Stimulated activated CD8-positive, alpha-beta memory T cell treated with anti-CD3 and anti-CD28 coated beads, Interleukin-7, amount 100 ng/mL, for 48 hours (primary cell): ENCODE results near the gene VPS39.
A peak's percentile ranks its signal among the peaks of the same experiment; 100 is the strongest.
"Not testable (repeated sequence)": the region's sequence is repeated elsewhere in the genome, so short reads cannot be mapped to it uniquely, and the experiment has no call there.

Source experiments
- DNase-seq, 2 donors: peaks; one replicate each; pipeline ENCODE4 v3.0.0-alpha.2; 2020; ENCODE audit warnings: low read depth in 1 of 2; ENCODE audit errors: extremely low read depth in 1 of 2

Gene VPS39, protein sequence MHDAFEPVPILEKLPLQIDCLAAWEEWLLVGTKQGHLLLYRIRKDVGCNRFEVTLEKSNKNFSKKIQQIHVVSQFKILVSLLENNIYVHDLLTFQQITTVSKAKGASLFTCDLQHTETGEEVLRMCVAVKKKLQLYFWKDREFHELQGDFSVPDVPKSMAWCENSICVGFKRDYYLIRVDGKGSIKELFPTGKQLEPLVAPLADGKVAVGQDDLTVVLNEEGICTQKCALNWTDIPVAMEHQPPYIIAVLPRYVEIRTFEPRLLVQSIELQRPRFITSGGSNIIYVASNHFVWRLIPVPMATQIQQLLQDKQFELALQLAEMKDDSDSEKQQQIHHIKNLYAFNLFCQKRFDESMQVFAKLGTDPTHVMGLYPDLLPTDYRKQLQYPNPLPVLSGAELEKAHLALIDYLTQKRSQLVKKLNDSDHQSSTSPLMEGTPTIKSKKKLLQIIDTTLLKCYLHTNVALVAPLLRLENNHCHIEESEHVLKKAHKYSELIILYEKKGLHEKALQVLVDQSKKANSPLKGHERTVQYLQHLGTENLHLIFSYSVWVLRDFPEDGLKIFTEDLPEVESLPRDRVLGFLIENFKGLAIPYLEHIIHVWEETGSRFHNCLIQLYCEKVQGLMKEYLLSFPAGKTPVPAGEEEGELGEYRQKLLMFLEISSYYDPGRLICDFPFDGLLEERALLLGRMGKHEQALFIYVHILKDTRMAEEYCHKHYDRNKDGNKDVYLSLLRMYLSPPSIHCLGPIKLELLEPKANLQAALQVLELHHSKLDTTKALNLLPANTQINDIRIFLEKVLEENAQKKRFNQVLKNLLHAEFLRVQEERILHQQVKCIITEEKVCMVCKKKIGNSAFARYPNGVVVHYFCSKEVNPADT

DNA sequence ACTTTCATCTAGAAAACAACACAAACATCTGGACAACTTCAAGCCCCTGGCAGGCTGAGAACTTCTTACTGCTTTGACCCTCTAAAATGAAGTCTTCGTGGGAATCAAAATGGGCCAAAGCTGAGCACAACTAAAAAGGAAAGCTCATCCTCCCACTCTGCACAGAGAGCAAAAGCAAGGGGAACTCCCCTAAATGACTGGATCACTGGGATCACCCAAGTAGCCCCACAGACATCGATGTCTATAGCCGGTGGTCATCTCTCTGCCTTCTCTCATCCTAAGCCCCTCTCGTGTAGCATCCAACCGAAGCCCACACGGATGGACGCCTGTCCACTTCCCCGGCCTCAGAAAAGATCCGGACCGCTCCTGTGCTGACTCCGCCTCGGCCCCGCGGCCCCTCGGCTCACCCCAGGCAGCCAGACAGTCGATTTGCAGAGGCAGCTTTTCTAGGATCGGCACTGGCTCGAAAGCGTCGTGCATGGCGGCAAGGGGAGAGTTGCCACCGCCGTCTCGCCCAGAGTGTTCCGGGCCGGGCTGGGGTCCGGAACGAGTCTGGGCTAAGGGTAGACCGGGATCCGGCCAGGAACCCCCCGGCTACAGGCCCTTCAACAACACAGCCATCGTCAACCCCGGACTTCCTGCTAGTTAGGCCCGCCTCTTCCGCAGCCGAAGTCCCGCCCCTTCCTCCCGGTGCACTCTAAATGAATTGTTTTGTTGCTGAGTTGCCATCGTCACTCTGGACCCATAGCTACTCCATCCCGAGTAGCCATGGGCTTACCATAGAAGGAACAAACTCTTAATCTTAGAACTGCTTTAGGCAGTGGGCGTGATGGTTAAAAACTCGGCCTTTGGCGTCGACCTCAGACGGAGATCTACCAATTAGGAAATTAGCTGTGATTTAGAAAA lies at the start of gene VPS39:
TSS of gene VPS39 (minus strand) at position 631 of the 906 bp plus-strand sequence. CDS start at position 480, 151 bp downstream.
- peak; percentile 55 to 79 for DNase-seq

DNA sequence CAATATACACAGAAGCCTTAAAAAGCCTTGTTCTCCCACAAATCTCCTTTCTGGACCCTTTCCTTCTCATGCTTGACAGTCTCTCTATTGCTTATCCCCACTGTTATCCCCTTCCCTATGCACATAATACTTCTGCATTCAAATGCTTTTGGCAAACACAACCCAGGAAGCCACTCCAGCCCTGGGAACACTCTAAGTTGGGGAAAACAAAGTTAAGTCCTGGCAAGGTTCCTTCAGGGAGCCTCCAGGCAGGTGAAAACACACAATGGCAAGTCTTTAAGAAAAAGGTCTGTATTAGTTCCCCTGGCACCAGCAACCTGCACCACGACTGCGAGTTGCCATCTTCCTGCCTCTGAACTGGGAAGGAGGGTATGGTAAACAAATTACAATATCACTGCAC lies 45.2 kb upstream of the VPS39 start:
- no peak for DNase-seq

DNA sequence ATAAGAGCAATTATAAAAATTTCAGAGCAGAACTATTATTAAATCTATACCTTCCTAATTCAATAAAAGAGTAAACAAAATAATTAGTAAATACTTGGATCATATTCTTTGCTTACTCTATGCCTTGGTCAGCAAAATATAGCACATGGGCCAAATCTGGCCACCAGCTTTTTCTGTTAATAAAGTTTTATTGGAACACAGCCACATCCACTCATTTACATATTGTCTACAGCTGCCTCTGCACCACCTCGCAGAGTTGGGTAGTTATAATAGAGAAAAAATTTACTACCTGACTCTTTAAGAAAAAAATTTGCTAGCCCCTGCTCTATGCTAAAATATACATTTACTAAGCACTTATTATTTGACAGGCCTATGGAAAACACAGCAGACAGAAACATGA lies 32.7 kb upstream of the VPS39 start:
- DNase-seq = no peak

DNA sequence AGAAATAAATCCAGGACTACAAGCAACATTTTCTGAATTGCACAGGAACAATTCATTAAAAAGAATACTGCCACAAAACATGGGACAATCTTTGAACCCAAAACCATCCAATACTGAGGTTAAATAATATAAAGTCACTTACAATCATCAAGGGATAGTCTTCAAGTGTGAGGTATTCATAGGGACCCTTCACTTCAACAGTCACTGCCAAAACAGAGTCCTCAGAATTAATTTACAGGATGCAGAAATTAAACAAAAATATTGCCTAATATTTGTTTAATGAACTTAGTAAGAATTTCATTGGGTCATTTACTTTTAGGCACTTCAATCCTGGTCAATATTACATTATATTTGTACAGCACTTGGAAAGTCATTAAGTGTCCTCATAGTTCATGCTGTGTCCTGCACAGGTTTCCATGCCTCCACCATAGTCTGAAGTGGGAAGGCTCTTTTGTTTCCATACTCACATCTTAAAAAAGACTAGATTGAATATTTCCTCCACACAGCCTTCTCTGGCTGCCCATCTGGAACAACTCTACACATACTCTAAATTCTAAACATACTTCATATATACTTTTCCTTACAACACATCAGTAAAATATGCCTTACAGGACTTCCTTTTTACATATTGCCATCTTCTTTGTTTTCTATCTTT lies 31.6 kb upstream of the VPS39 start:
- no peak for DNase-seq

DNA sequence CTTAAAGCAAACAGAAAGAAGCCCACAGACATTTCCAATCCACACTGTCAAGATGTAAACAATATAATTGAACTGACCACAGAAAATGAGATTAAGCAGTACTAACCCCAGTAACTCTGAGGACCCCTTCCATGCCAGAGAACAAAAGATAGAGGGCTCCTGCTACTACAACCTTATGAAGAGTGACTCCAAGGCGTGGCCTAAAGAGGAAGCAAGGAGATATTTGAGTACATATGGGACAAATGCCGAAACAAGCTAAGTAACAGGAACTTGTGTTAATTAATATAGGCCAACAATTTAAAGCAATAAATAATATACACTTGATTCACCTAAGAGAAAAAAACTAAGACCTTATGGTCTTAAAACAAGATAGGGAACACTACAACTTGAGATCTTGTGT lies 25.0 kb upstream of the VPS39 start:
- no peak for DNase-seq

DNA sequence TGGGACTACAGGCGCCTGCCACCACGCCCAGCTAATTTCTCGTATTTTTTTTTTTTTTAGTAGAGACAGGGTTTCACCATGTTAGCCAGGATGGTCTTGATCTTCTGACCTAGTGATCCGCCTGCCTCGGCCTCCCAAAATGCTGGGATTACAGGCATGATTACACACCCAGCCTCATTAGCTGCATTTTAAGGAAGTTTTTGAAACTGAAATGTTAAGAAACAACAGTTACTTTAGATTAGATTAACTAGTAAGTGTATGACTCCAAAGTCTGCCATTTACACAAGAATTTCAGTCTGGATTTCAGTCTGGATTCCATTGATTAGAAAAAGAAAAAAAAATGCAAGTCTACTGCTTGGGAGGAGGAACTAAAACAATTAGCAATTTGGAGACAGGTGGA lies 24.5 kb upstream of the VPS39 start:
- no peak for DNase-seq

DNA sequence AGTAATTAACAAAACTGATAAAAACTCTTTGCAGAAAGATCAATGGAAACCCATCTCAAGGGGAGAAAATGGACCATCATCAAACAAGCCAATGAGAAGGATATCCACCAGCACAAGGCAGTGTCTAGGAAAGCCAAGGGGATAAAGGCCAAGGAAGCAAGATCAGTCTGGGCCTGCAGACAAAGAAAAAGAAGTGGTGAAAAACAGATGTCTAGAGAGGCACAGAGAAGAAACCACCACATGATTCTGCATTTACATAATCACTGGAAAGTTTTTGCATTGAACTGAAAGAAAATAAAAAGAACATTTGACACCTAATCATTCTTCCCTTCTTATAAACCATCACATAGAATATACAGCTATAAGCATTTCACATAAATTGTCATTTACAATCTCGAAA lies 23.0 kb upstream of the VPS39 start:
- no peak for DNase-seq

DNA sequence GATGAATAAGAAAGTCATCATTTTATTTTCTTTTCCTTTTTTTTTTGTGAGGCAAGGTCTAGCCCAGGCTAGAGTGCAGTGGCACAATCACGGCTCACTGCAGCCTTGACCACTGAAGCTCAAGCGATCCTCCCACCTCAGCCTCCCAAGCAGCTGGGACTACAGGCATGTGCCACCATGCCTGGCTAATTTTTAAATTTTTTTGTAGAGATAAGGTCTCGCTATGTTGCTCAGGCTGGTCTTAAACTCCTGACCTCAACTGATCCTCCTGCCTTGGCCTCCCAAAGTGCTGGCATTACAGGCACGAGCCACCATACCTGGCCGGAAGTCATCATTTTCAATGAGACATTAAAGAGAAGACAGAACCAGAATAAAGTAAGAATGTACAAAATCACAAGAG lies 20.9 kb upstream of the VPS39 start:
- not testable (repeated sequence) for DNase-seq

DNA sequence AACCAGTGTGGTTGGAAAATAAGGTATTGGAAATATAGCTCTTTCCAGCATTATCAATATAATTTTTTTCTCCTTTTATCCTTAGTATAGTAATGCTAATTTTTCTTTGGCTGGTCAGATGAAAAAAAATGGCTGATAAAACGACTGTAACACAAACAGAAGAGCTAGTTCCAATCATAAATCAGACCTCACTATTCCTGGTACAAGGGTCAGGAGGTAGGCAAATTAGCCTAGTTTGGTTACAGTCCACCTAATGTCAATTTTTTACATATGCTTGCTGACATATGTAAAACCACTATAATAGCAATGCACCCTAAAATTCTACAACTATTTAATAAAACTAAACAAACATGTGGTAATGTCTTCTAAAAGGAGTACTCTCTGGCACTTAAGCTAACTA lies 19.9 kb upstream of the VPS39 start:
- no peak for DNase-seq

DNA sequence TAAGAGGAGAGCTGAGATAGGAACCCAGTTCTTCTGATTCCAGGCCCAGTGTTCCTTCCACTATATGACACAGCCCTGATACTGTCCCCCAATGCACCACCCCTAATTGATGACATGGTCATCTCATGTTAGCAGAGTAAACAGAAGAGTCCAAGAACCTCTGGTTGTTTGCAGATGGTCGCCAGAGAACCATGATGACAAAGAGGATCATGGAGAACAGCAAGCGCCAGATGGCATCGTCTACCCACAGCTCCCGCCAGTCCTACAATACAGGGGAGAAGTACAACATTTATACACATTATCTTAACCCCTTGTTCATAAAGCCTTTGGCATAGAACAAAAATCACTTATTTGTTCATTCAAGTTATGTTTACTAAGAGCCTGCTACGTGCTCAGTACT lies 18.5 kb upstream of the VPS39 start:
- no peak for DNase-seq

DNA sequence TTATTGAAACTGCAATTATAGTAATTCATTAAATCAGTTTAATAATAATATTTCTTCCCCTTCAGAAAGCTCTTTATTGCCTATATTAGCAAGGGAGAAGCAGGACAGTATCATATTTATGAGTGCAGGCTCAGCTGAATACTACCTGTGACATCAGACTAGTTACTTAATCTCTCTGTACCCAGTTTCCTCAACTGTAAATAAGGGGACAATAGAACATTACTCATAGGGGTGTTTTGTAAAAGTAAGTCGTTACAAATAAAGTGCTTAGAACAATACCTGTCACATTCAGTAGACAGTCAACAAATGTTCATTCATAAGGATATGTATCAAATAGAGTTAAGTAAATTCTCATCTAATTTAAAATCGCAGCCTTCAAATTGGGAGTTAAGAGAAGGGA lies 12.1 kb upstream of the VPS39 start:
- no peak for DNase-seq

DNA sequence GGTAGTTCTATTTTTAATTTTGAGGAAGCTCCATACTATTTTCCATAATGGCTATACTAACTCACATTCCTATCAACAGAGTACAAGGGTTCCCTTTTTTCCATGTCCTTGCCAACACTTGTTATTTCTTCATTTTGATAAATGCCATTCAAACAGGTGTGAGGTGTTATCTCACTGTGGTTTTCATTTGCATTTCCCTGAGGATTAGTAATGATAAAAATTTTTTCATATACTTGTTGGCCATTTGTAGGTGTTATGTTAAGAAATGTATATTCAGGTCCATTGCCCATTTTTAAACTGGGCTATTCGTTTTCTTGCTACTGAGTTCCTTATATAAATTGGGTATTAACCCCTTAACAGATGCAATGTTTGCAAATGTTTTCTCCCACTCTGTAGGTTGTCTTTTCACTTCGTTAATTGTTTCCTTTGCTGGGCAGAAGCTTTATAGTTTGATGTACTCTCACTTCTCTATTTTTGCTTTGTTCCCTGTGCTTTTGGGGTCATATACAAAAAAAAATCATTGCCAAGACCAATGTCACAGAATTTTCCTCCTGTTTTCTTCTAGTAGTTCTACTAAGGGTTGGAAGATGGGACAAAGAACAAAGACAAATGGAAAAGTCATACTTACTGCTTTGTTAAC lies 11.0 kb upstream of the VPS39 start:
- no peak for DNase-seq

DNA sequence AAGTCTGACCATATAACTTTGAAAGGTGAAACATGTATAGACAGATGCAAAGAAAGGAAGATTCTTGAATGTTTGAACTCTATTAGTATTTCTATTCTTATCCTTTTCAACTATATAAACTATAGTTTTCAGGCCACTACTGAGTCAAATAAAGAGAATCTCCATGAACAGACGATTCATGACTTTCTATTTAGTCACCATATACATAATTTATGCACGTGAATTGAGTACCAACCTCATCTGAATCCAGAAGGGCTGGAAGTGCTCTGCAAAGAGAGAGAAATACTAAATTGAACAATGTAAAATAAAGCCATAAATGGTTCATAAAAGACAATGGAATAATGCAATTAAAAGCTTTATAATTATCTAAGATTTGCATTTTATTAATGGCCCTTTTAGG lies 9.5 kb upstream of the VPS39 start:
- DNase-seq = no peak

DNA sequence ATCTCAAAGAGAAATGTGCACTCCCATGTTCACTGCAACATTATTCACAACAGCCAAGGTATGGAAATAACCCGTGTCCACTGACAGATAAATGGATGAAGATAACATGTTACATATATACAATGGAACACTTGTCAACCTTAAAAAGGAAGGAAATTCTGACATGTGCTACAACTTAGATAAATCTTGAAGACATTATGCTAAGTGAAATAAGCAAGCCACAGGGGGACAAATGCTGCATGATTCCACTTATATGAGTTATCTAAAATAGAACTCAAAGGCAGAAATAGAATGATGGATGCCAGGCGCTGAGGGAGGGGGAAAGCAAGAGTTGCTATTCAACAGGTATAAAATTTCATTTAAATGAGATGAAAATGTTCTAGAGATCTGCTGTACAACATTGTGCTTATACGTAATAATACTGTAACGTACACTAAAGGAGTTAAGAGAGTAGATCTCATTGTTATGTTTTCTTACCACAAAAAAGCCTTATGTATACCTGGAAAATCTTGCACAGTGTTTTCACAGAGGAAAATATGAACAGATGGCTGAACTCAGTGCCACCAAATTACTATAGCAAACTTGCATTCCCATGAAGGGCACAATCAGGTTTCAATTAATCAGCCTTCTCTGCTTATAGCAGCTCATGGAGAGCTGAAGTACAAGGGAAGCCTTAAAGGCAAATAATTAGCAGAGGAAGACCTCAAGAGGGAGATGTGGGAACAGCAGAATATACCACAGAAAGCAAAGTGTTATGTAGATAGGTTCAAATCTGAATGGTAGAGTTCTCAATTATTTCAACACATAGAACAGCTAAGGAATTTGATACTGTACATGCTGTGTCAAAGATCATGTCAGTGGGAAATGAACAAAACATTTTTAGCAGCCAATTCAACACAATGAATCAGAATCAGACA lies 8.1 kb upstream of the VPS39 start:
- no peak for DNase-seq

DNA sequence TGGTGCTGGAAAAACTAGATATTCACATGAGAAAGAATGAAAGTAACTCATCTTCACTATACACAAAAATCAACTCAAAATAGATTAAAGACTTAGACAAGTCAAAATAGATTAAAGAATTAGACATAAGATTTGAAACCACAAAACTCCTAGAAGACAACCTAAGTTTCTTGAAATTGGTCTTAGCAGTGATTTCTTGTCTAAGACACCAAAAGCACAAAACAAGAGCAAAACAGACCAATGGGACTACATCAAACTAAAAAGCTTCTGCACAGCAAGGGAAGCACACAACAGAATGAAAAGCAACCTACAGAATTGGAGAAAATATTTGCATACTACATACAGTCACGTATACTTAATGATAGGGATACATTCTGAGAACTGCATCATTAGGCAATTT lies 6.5 kb upstream of the VPS39 start:
- DNase-seq = no peak

DNA sequence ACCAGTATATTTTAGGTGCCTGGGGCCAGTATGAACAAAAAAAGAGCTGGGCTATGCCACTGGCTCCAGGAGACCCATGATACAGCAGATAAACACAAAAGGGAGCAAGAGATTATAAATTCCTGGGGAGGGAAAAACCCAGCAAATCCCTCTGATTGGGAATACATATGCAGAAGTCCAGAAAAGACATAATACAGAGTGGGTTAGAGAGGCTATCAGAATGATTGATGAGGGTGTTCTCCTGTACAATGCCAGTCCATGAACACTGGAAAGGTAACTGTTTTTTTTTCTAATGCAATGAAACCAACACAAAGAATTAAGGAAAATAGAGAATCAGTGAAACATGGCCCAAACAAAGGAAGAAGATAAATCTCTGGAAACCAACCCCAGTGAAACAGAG lies 5.4 kb upstream of the VPS39 start:
- DNase-seq = no peak

DNA sequence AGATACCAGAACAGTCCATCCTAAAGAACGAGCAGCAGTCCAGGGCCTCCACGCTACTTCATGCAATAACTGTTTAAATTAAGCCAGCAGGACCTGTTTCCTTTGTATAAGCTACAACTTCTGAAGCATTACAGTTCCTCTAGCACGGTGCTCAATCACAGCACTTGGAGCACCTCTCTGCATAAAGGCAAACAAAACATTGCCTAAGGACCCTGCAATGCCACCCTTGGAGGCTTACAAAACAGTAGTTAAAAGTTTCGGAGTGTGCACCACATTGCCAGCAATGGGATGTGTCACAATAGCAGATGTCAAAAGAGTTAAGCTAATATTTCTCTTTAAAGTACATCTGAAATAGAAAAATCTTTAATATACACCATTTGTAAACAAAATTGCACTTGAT lies 2.6 kb upstream of the VPS39 start:
- no peak for DNase-seq

DNA sequence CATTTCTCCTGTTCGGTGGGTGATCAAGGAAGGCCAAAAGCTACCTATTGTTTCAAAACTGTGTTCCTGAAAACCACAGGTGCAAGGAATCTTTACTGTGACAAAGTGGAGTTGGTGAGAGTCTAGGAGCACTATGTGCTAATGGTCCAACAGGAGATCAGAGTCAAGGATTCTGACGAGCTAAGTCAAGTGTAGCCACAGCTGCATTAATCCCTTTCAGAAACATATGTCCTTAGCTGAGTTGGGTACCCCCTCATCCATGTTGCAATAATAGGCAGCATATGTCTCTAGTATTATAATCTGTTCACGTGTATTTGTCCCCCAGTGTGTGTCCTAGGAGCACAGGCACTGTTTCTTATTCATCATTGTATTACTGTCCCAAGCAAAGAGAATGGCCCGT lies 1.7 kb downstream of the VPS39 start:
- no peak for DNase-seq

DNA sequence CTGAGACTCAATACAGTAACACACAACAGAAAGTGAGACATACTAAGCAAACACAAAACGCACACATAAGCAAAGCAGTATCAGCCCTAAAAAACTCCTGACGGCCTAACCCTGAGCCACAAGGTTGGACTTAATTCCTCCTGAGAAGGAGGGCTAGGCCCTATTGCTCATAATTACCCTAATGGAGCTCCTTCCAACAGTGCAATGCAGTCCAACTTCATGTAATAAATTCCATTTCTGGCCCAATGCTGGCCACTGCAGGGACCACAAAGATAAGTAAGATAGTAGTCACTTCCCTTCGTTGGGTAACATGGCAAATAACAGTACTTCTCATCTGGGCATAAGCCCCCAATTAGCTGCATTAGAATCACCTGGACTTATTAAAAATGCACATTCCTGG lies 4.2 kb downstream of the VPS39 start:
- DNase-seq = no peak
